T-helper 17 cell (primary cell): ENCODE data around the gene SLC35B1. TPM values are rescaled to one million over a fixed set of nuclear protein-coding genes. Genes with fewer than 3 reads are reported as not detected.
A peak's percentile ranks its signal among the peaks of the same experiment; 100 is the strongest.

Experiments used
- ATAC-seq: fragments of 150-1000 bp; cut with Tn5 transposase; 2 replicates; pipeline ENCODE4 v1.10.0; 2021; ENCODE audit warnings: mild to moderate bottlenecking, moderate library complexity
- DNase-seq, 3 donors: peaks; one replicate each; pipeline versions ENCODE4 v3.0.0 to v3.0.0-alpha.2; 2020 to 2021
- H3K9me3 ChIP-seq: one replicate; pipeline ENCODE4 v1.7.0; 2013; ENCODE audit warnings: low read length, mild to moderate bottlenecking; ENCODE audit not compliant: control insufficient read depth, poor library complexity, severe bottlenecking
- H3K27ac Mint-ChIP-seq: one replicate; pipeline ENCODE4 v1.8.0; 2022; ENCODE audit warnings: mild to moderate bottlenecking, moderate library complexity, mixed read lengths
- H3K27me3 Mint-ChIP-seq: one replicate; pipeline ENCODE4 v1.8.0; 2022; ENCODE audit warnings: mixed read lengths
- H3K36me3 Mint-ChIP-seq: one replicate; pipeline ENCODE4 v1.8.0; 2022; ENCODE audit warnings: low read depth, mixed read lengths
- H3K4me1 Mint-ChIP-seq: one replicate; pipeline ENCODE4 v1.8.0; 2022; ENCODE audit warnings: mild to moderate bottlenecking, mixed read lengths
- H3K4me3 Mint-ChIP-seq: one replicate; pipeline ENCODE4 v1.8.0; 2022; ENCODE audit warnings: mild to moderate bottlenecking, moderate library complexity, mixed read lengths
- total RNA-seq, 4 donors: library from RNA in 2 of 4; stranded (reverse) in 2 of 4; gene quantifications; one replicate each; pipeline ENCODE4 v1.2.3 and lab custom pipeline; 2022 to 2026

SLC35B1 gene
- total RNA-seq, 2 donors from 2014 or later: 63.8 to 66.8 TPM

GRCh38 chr17:49745175-49746139 is 37.7 kb upstream of the SLC35B1 start:
- no peak for DNase-seq
- Mint-ChIP-seq H3K4me1 (peaks cover 73% of the 10 kb centered on the region), H3K27me3 (no peaks in the 10 kb centered on the region), H3K4me3 (peak overlapping the region; percentile 84), H3K27ac (peak overlapping the region; percentile 98), H3K36me3 (peaks cover 4% of the 10 kb centered on the region)
- no peak for ATAC-seq
- no peaks in the 10 kb centered on the region for H3K9me3 ChIP-seq

GRCh38 chr17:49742166-49742638 is 34.4 kb upstream of the SLC35B1 start:
- peak overlapping the region; percentile 88 for H3K4me3 Mint-ChIP-seq
- no peaks in the 10 kb centered on the region for H3K9me3 ChIP-seq
- H3K27ac Mint-ChIP-seq: peak overlapping the region; percentile 98
- peaks cover 75% of the 10 kb centered on the region for H3K4me1 Mint-ChIP-seq
- no peaks in the 10 kb centered on the region for H3K27me3 Mint-ChIP-seq
- no peak for DNase-seq
- ATAC-seq: no peak
- peaks cover 5% of the 10 kb centered on the region for H3K36me3 Mint-ChIP-seq

- Mint-ChIP-seq H3K36me3 (peaks cover 5% of the 10 kb centered on the region), H3K27ac (peak overlapping the region; percentile 98), H3K4me3 (peak overlapping the region; percentile 88), H3K4me1 (peaks cover 75% of the 10 kb centered on the region), H3K27me3 (no peaks in the 10 kb centered on the region)
- H3K9me3 ChIP-seq: no peaks in the 10 kb centered on the region
- DNase-seq: no peak
- ATAC-seq: no peak
Observed at GRCh38 chr17:49741692-49742076, 33.9 kb upstream of the SLC35B1 start.

GRCh38 chr17:49741009-49741691 is 33.4 kb upstream of the SLC35B1 start:
- DNase-seq (no peak), ATAC-seq (no peak)
- H3K9me3 ChIP-seq: no peaks in the 10 kb centered on the region
- Mint-ChIP-seq H3K27me3 (no peaks in the 10 kb centered on the region), H3K36me3 (peaks cover 5% of the 10 kb centered on the region), H3K4me3 (peak overlapping the region; percentile 88), H3K4me1 (peaks cover 73% of the 10 kb centered on the region), H3K27ac (peak overlapping the region; percentile 98)

- H3K9me3 ChIP-seq: no peaks in the 10 kb centered on the region
- peak; percentile 98 for ATAC-seq
- H3K4me1 Mint-ChIP-seq: peaks cover 61% of the 10 kb centered on the region
- no peaks in the 10 kb centered on the region for H3K27me3 Mint-ChIP-seq
- peak; percentile 86 to 95 (median 95) for DNase-seq
- H3K4me3 Mint-ChIP-seq: peak overlapping the region; percentile 88
- H3K36me3 Mint-ChIP-seq: peaks cover 2% of the 10 kb centered on the region
- H3K27ac Mint-ChIP-seq: peak overlapping the region; percentile 98
Observed at GRCh38 chr17:49739641-49740271, 32.0 kb upstream of the SLC35B1 start.

GRCh38 chr17:49738456-49739163 is 30.8 kb upstream of the SLC35B1 start:
- Mint-ChIP-seq H3K4me1 (peaks cover 64% of the 10 kb centered on the region), H3K27ac (peak overlapping the region; percentile 98), H3K4me3 (peak overlapping the region; percentile 88), H3K36me3 (peaks cover 3% of the 10 kb centered on the region), H3K27me3 (no peaks in the 10 kb centered on the region)
- DNase-seq (no peak), ATAC-seq (no peak)
- no peaks in the 10 kb centered on the region for H3K9me3 ChIP-seq

GRCh38 chr17:49734515-49735490 is 27.0 kb upstream of the SLC35B1 start:
- no peak for DNase-seq
- H3K4me3 Mint-ChIP-seq: no peak overlapping the region
- H3K27ac Mint-ChIP-seq: peak overlapping the region; percentile 98
- H3K36me3 Mint-ChIP-seq: peaks cover 3% of the 10 kb centered on the region
- no peaks in the 10 kb centered on the region for H3K27me3 Mint-ChIP-seq
- no peaks in the 10 kb centered on the region for H3K9me3 ChIP-seq
- peaks cover 51% of the 10 kb centered on the region for H3K4me1 Mint-ChIP-seq
- ATAC-seq: no peak

- ATAC-seq (no peak), DNase-seq (no peak)
- peaks cover 7% of the 10 kb centered on the region for H3K36me3 Mint-ChIP-seq
- peaks cover 43% of the 10 kb centered on the region for H3K4me1 Mint-ChIP-seq
- H3K27ac Mint-ChIP-seq: peak overlapping the region; percentile 89
- H3K4me3 Mint-ChIP-seq: no peak overlapping the region
- H3K9me3 ChIP-seq: no peaks in the 10 kb centered on the region
- H3K27me3 Mint-ChIP-seq: no peaks in the 10 kb centered on the region
Observed at GRCh38 chr17:49731435-49731831, 23.7 kb upstream of the SLC35B1 start.

GRCh38 chr17:49730785-49731434 is 23.1 kb upstream of the SLC35B1 start:
- H3K4me1 Mint-ChIP-seq: peaks cover 42% of the 10 kb centered on the region
- H3K27ac Mint-ChIP-seq: peak overlapping the region; percentile 89
- H3K9me3 ChIP-seq: no peaks in the 10 kb centered on the region
- no peak overlapping the region for H3K4me3 Mint-ChIP-seq
- DNase-seq (no peak), ATAC-seq (no peak)
- H3K36me3 Mint-ChIP-seq: peaks cover 7% of the 10 kb centered on the region
- no peaks in the 10 kb centered on the region for H3K27me3 Mint-ChIP-seq

- peaks cover 12% of the 10 kb centered on the region for H3K36me3 Mint-ChIP-seq
- ATAC-seq (no peak), DNase-seq (no peak)
- no peaks in the 10 kb centered on the region for H3K9me3 ChIP-seq
- peak overlapping the region; percentile 89 for H3K27ac Mint-ChIP-seq
- no peak overlapping the region for H3K4me3 Mint-ChIP-seq
- no peaks in the 10 kb centered on the region for H3K27me3 Mint-ChIP-seq
- H3K4me1 Mint-ChIP-seq: peaks cover 46% of the 10 kb centered on the region
Observed at GRCh38 chr17:49730078-49730784, 22.5 kb upstream of the SLC35B1 start.

- H3K4me3 Mint-ChIP-seq: peak overlapping the region; percentile 82
- ATAC-seq (no peak), DNase-seq (no peak)
- H3K27me3 Mint-ChIP-seq: no peaks in the 10 kb centered on the region
- peaks cover 12% of the 10 kb centered on the region for H3K36me3 Mint-ChIP-seq
- H3K27ac Mint-ChIP-seq: peak overlapping the region; percentile 92
- H3K9me3 ChIP-seq: no peaks in the 10 kb centered on the region
- H3K4me1 Mint-ChIP-seq: peaks cover 49% of the 10 kb centered on the region
Observed at GRCh38 chr17:49729069-49729468, 21.3 kb upstream of the SLC35B1 start.
